ENCODE measurements around the gene ABCC6.

GRCh38 chr16:16149710-16150116 is 73.6 kb downstream of the ABCC6 start:
- TF ChIP-seq POLR2A (IDR thresholded peaks at IDR 0.05; ENCODE audit: extremely low read depth, insufficient read length): no peak
- TF ChIP-seq CTCF (IDR thresholded peaks at IDR 0.05; ENCODE audit: low read depth, low read length): no peak
- no peak for TF ChIP-seq MAX (IDR thresholded peaks at IDR 0.05; ENCODE audit: low read depth, low read length)
- no peak for TF ChIP-seq MYC (IDR thresholded peaks at IDR 0.05; ENCODE audit: low read depth, low read length)

Measured in NB4 (cell line).